Hepatocyte (in vitro differentiated cells): ENCODE data around the gene VENTX. TPM values are rescaled to one million over a fixed set of nuclear protein-coding genes. Genes with fewer than 3 reads are reported as not detected.

ENCODE experiments used
- DNase-seq: peaks from one replicate; pipeline ENCODE4 v3.0.0-alpha.2; 2016; ENCODE audit warnings: low spot score
- H2AFZ ChIP-seq: fragments of 200-600 bp; sonication (generic); 2 replicates; pipeline ENCODE4 v1.6.0; 2016; ENCODE audit warnings: antibody characterized with exemption, mild to moderate bottlenecking
- H3K27ac ChIP-seq: fragments of 200-600 bp; sonication (generic); 2 replicates; pipeline ENCODE4 v1.5.1; 2016; ENCODE audit warnings: mild to moderate bottlenecking
- H3K27me3 ChIP-seq: fragments of 200-600 bp; sonication (generic); 2 replicates; pipeline ENCODE4 v1.6.1; 2016
- H3K36me3 ChIP-seq: fragments of 200-600 bp; sonication (generic); replicated peaks from 2 replicates; pipeline ENCODE4 v1.5.1; 2016; ENCODE audit warnings: low read depth; ENCODE audit not compliant: insufficient read depth
- H3K4me1 ChIP-seq: fragments of 200-600 bp; sonication (generic); 2 replicates; pipeline ENCODE4 v1.5.1; 2016; ENCODE audit warnings: mild to moderate bottlenecking, moderate library complexity; ENCODE audit not compliant: insufficient read depth
- H3K4me2 ChIP-seq: fragments of 200-600 bp; sonication (generic); 2 replicates; pipeline ENCODE4 v1.6.0; 2016
- H3K4me3 ChIP-seq: fragments of 200-600 bp; sonication (generic); 2 replicates; pipeline ENCODE4 v1.5.1; 2016; ENCODE audit warnings: mild to moderate bottlenecking
- H3K79me2 ChIP-seq: fragments of 200-600 bp; sonication (generic); 2 replicates; pipeline ENCODE4 v1.6.0; 2017; ENCODE audit warnings: mild to moderate bottlenecking
- H3K9me2 ChIP-seq: fragments of 200-600 bp; sonication (generic); replicated peaks from 2 replicates; pipeline ENCODE4 v1.6.0; 2017; ENCODE audit warnings: mild to moderate bottlenecking; ENCODE audit not compliant: insufficient read depth
- H3K9me3 ChIP-seq: fragments of 200-600 bp; sonication (generic); 2 replicates; pipeline ENCODE4 v1.5.1; 2016; ENCODE audit warnings: low read depth, mild to moderate bottlenecking
- H4K20me1 ChIP-seq: fragments of 200-600 bp; sonication (generic); 2 replicates; pipeline ENCODE4 v1.6.0; 2016; ENCODE audit warnings: mild to moderate bottlenecking; ENCODE audit not compliant: insufficient read depth, poor library complexity, severe bottlenecking
- EZH2 ChIP-seq: fragments of 200-600 bp; sonication (generic); IDR thresholded peaks from 2 replicates; pipeline ENCODE4 v1.6.1; 2016; ENCODE audit warnings: antibody characterized with exemption, mild to moderate bottlenecking, borderline replicate concordance
- EZH2phosphoT487 ChIP-seq: fragments of 200-600 bp; sonication (generic); IDR thresholded peaks from one replicate; pipeline ENCODE4 v1.6.1; 2018; ENCODE audit warnings: antibody characterized with exemption, mild to moderate bottlenecking, low read depth, moderate library complexity; ENCODE audit not compliant: unreplicated experiment, severe bottlenecking
- WGBS: methylation state at CpG from one replicate; pipeline ENCODE4 v1.1.6; 2016; ENCODE audit warnings: low lambda C conversion rate; ENCODE audit errors: missing lambda C conversion rate; 5-methylcytosine and 5-hydroxymethylcytosine counted together
- polyA plus RNA-seq: library from polyadenylated mRNA; unstranded; fragments of >200 nt; fragmentation: Nextera tagmentation; extraction: Ambion mirVana; gene quantifications from 2 replicates; pipeline ENCODE4 v1.2.1, GENCODE V29; 2016
- total RNA-seq: library from RNA; depleted of rRNA; stranded (reverse); fragments of >200 nt; gene quantifications from 2 replicates; pipeline ENCODE4 v1.2.3, GENCODE V29; 2014
- TF ChIP-seq, protein P1 (sequence below): fragments of 200-600 bp; sonication (generic); IDR thresholded peaks from 2 replicates; pipeline ENCODE4 v1.5.1; 2016; ENCODE audit warnings: antibody characterized with exemption, mild to moderate bottlenecking; ENCODE audit not compliant: poor library complexity

The VENTX gene
- total and polyA plus RNA-seq, 2 experiments from 2014 or later, result not detected

DNA sequence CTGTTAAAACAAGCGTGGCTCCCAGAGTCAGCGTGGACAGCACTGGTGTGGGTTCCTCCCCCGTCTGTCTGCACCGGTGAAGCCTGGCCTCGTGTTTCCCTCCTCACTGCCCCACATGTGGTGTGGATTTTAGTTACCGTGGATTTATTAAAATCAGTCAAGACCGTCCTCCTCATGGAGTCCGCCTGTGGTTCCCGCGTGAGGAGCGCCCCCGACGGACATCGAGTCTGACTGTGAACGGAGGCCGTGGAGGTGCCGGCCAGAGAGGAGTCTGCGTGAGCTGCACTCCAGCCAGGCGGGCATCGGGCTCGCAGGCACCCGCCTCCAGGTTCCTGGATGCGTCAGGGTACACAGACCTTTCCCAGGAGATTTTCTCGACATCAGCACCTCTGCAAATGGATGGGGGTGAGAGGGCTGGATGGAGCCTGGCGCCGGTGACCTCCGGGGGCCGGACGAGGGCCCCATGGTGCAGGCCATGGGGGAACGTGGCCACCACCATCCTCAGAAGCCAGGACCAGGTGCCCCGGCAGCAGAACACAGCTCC lies 33.9 kb upstream of the VENTX start:
- no peak for DNase-seq
- no peaks in the 10 kb centered on the region for H3K9me2 ChIP-seq
- H4K20me1 ChIP-seq, result no peaks in the 10 kb centered on the region
- H2AFZ ChIP-seq, result no peak overlapping the region
- H3K4me3 ChIP-seq, result no peak overlapping the region
- no peak overlapping the region for H3K27ac ChIP-seq
- no peaks in the 10 kb centered on the region for H3K79me2 ChIP-seq
- TF ChIP-seq EZH2phosphoT487 (no peak), EZH2 (no peak)
- TF ChIP-seq, protein P1, sequence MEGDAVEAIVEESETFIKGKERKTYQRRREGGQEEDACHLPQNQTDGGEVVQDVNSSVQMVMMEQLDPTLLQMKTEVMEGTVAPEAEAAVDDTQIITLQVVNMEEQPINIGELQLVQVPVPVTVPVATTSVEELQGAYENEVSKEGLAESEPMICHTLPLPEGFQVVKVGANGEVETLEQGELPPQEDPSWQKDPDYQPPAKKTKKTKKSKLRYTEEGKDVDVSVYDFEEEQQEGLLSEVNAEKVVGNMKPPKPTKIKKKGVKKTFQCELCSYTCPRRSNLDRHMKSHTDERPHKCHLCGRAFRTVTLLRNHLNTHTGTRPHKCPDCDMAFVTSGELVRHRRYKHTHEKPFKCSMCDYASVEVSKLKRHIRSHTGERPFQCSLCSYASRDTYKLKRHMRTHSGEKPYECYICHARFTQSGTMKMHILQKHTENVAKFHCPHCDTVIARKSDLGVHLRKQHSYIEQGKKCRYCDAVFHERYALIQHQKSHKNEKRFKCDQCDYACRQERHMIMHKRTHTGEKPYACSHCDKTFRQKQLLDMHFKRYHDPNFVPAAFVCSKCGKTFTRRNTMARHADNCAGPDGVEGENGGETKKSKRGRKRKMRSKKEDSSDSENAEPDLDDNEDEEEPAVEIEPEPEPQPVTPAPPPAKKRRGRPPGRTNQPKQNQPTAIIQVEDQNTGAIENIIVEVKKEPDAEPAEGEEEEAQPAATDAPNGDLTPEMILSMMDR, result no peak
- no peaks in the 10 kb centered on the region for H3K36me3 ChIP-seq
- no peaks in the 10 kb centered on the region for H3K4me1 ChIP-seq
- no peak overlapping the region for H3K4me2 ChIP-seq
- 84% methylated on average over 29 of the region's 31 CpGs for WGBS
- no peaks in the 10 kb centered on the region for H3K9me3 ChIP-seq
- H3K27me3 ChIP-seq, result no peaks in the 10 kb centered on the region

DNA sequence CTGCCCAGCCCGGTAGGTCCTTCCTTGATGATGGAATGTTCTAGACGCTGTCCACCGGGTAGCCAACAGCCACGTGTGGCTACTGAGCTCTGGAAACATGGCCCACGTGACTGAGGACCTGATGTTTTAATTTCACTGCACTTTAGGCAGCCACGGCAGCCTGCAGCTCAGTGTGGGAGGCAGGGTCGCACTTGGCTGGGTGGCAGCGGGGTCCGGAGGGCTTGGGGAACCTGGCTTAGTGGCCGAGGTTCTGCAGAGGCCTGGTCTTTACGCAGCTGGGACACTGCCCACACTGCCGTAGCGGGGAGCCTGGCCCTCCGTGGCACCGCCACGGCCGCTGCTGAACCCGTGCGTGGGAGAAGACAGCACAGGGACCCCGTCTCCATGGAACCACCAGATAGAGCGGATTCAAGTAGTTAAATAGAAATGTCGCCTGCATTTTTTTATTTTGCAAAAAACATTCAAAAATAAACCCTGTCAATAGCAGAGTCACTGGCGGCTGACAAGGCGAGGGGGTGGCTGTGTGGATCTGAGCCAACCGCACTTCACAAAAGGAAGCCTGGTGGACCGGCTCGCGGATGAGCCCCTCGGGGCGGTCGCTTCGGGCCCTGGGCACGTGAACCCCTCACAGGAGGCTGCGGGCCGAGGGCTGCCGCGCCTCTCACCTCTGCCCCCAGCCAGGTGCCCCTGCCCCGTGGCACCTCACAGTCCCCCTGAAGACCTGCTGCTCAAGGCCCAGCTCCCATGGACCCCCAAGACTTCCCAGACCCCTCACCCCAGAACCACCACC lies 33.2 kb upstream of the VENTX start:
- Histone ChIP-seq H4K20me1 (no peaks in the 10 kb centered on the region), H3K4me2 (no peak overlapping the region), H3K4me3 (no peak overlapping the region), H2AFZ (no peak overlapping the region), H3K36me3 (no peaks in the 10 kb centered on the region), H3K4me1 (no peaks in the 10 kb centered on the region), H3K9me2 (no peaks in the 10 kb centered on the region), H3K79me2 (no peaks in the 10 kb centered on the region), H3K9me3 (no peaks in the 10 kb centered on the region), H3K27me3 (no peaks in the 10 kb centered on the region), H3K27ac (no peak overlapping the region)
- DNase-seq, result no peak
- 97% methylated on average over 37 of the region's 38 CpGs for WGBS
- TF ChIP-seq, protein P1, result no peak
- no peak for TF ChIP-seq EZH2

DNA sequence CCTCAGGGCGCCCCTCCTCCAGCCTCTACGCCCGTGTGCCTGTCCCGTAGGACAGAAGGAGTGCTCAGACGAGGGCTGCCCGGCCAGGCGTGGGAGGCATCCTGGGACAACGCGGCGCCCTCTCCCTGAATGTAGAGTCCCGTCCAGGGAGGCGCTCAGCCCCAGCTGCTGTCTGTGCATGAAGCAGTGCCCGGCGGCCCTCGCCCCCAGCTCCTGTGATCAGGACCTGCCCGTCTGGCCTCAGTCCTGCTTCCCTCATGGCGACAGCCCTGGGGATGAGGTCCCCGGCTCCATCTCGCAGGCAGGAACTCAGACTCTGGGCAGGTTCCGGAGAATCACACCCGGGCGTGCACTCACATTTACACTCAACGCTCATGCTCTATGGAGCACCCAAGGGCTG lies 32.5 kb upstream of the VENTX start:
- no peak for DNase-seq
- Histone ChIP-seq H3K27me3 (no peaks in the 10 kb centered on the region), H3K4me1 (no peaks in the 10 kb centered on the region), H3K4me2 (no peak overlapping the region), H3K36me3 (no peaks in the 10 kb centered on the region), H3K27ac (no peak overlapping the region), H4K20me1 (no peaks in the 10 kb centered on the region), H2AFZ (no peak overlapping the region), H3K4me3 (no peak overlapping the region), H3K79me2 (no peaks in the 10 kb centered on the region), H3K9me2 (no peaks in the 10 kb centered on the region), H3K9me3 (no peaks in the 10 kb centered on the region)
- 88% methylated on average over 23 of the region's 23 CpGs for WGBS
- TF ChIP-seq EZH2 (no peak), EZH2phosphoT487 (no peak)
- TF ChIP-seq, protein P1, result no peak
